Thoracic aorta (tissue), 2 donors: ENCODE data around the gene GATB. TPM values are rescaled to one million over a fixed set of nuclear protein-coding genes. Genes with fewer than 3 reads are reported as not detected.

Source experiments
- ATAC-seq: fragments of 150-250 bp; one replicate; pipeline ENCODE4 v1.8.0; 2017; ENCODE audit warnings: low read depth; ENCODE audit not compliant: insufficient number of reproducible peaks, low FRiP score
- DNase-seq: peaks from one replicate; pipeline ENCODE4 v3.0.0-alpha.2; 2020; ENCODE audit warnings: low spot score
- H3K27ac ChIP-seq, 2 donors: fragments of 200-600 bp; sonication (generic); 1 replicate in 1 of 2; 2 replicates in 1 of 2; pipeline ENCODE4 v1.5.1; 2016; ENCODE audit warnings: mild to moderate bottlenecking in 2 of 2, moderate library complexity in 2 of 2
- H3K27me3 ChIP-seq: fragments of 200-600 bp; sonication (generic); replicated peaks from 2 replicates; pipeline ENCODE4 v1.6.0; 2016; ENCODE audit warnings: mild to moderate bottlenecking; ENCODE audit not compliant: insufficient read depth
- H3K36me3 ChIP-seq: fragments of 200-600 bp; sonication (generic); one replicate; pipeline ENCODE4 v1.5.1; 2016
- H3K4me1 ChIP-seq, 2 donors: fragments of 200-600 bp; sonication (generic); 1 replicate in 1 of 2; 2 replicates in 1 of 2; pipeline versions ENCODE4 v1.5.1 to v1.6.0; 2016; ENCODE audit warnings: low read depth in 2 of 2, mild to moderate bottlenecking in 1 of 2; ENCODE audit not compliant: control insufficient read depth in 1 of 2
- H3K4me3 ChIP-seq: fragments of 200-600 bp; sonication (generic); 2 replicates; pipeline ENCODE4 v1.5.1; 2016; ENCODE audit warnings: mild to moderate bottlenecking
- H3K9me3 ChIP-seq: fragments of 200-600 bp; sonication (generic); 2 replicates; pipeline ENCODE4 v1.5.1; 2016
- CTCF ChIP-seq: fragments of 200-600 bp; sonication (generic); IDR thresholded peaks from one replicate; pipeline ENCODE4 v1.5.1; 2019; ENCODE audit warnings: antibody characterized with exemption
- total RNA-seq, 2 donors: library from RNA; depleted of rRNA; stranded (reverse); fragments of >200 nt; gene quantifications; one replicate each; pipeline versions ENCODE4 v1.1.0 to v1.2.3, GENCODE V29; 2016

GATB gene
- total RNA-seq, 2 donors from 2014 or later = 7.7 to 27.2 TPM

- no peaks in the 10 kb centered on the region for H3K27me3 ChIP-seq
- no peaks in the 10 kb centered on the region for H3K36me3 ChIP-seq
- no peak overlapping the region for H3K4me3 ChIP-seq
- TF ChIP-seq CTCF = no peak
- ATAC-seq (no peak), DNase-seq (no peak)
- H3K9me3 ChIP-seq = no peaks in the 10 kb centered on the region
- H3K4me1 ChIP-seq = no peaks in the 10 kb centered on the region
- no peak overlapping the region for H3K27ac ChIP-seq
Measured at GRCh38 chr4:151665785-151666127, 95.1 kb downstream of the GATB start.

GRCh38 chr4:151665022-151665784, 95.6 kb downstream of the GATB start:
- H3K27me3 ChIP-seq = no peaks in the 10 kb centered on the region
- DNase-seq (no peak), ATAC-seq (no peak)
- H3K9me3 ChIP-seq = no peaks in the 10 kb centered on the region
- H3K36me3 ChIP-seq = no peaks in the 10 kb centered on the region
- no peak for TF ChIP-seq CTCF
- no peak overlapping the region for H3K4me3 ChIP-seq
- no peak overlapping the region for H3K27ac ChIP-seq
- H3K4me1 ChIP-seq = no peaks in the 10 kb centered on the region

GRCh38 chr4:151664289-151664688, 96.5 kb downstream of the GATB start:
- no peak overlapping the region for H3K27ac ChIP-seq
- DNase-seq = no peak
- H3K36me3 ChIP-seq = no peaks in the 10 kb centered on the region
- TF ChIP-seq CTCF = no peak
- ATAC-seq = no peak
- H3K4me3 ChIP-seq = no peak overlapping the region
- H3K4me1 ChIP-seq = peaks cover 0 to 8% of the 10 kb centered on the region in 2 donors
- H3K27me3 ChIP-seq = no peaks in the 10 kb centered on the region
- no peaks in the 10 kb centered on the region for H3K9me3 ChIP-seq

GRCh38 chr4:151663109-151663508, 97.7 kb downstream of the GATB start:
- TF ChIP-seq CTCF = no peak
- DNase-seq (no peak), ATAC-seq (no peak)
- no peak overlapping the region for H3K27ac ChIP-seq
- no peaks in the 10 kb centered on the region for H3K36me3 ChIP-seq
- H3K9me3 ChIP-seq = no peaks in the 10 kb centered on the region
- no peaks in the 10 kb centered on the region for H3K27me3 ChIP-seq
- H3K4me3 ChIP-seq = no peak overlapping the region
- peaks cover 0 to 8% of the 10 kb centered on the region in 2 donors for H3K4me1 ChIP-seq

- no peaks in the 10 kb centered on the region for H3K36me3 ChIP-seq
- no peak overlapping the region for H3K4me3 ChIP-seq
- no peaks in the 10 kb centered on the region for H3K9me3 ChIP-seq
- no peaks in the 10 kb centered on the region for H3K27me3 ChIP-seq
- peaks cover 0 to 8% of the 10 kb centered on the region in 2 donors for H3K4me1 ChIP-seq
- DNase-seq (no peak), ATAC-seq (no peak)
- H3K27ac ChIP-seq = no peak overlapping the region
- TF ChIP-seq CTCF = no peak
Measured at GRCh38 chr4:151661873-151662272, 98.9 kb downstream of the GATB start.
